Thyroid gland (tissue), 4 donors: ENCODE results near the gene IL17RA. TPM values are rescaled to one million over a fixed set of nuclear protein-coding genes. Genes with fewer than 3 reads are reported as not detected.

Source experiments
- DNase-seq, 2 donors: peaks; one replicate each; pipeline ENCODE4 v3.0.0-alpha.2; 2019
- H3K27ac ChIP-seq, 3 donors: fragments of 200-600 bp; sonication (generic); 1 replicate in 2 of 3; 2 replicates in 1 of 3; pipeline ENCODE4 v1.5.1; 2016 to 2019; ENCODE audit warnings: mild to moderate bottlenecking in 1 of 3, moderate library complexity in 1 of 3
- H3K27me3 ChIP-seq: fragments of 200-600 bp; sonication (generic); one replicate; pipeline ENCODE4 v1.5.1; 2019
- H3K36me3 ChIP-seq, 2 donors: fragments of 200-600 bp; sonication (generic); one replicate each; pipeline ENCODE4 v1.5.1; 2016 to 2019
- H3K4me1 ChIP-seq, 2 donors: fragments of 200-600 bp; sonication (generic); one replicate each; pipeline ENCODE4 v1.5.1; 2017 to 2019
- H3K4me3 ChIP-seq, 3 donors: fragments of 200-600 bp; sonication (generic); replicated peaks in 1 of 3; 1 replicate in 2 of 3; 2 replicates in 1 of 3; pipeline ENCODE4 v1.5.1; 2016; ENCODE audit warnings: mild to moderate bottlenecking in 1 of 3
- H3K9me3 ChIP-seq: fragments of 200-600 bp; sonication (generic); one replicate; pipeline ENCODE4 v1.5.1; 2017
- POLR2A ChIP-seq, 2 donors: fragments of 450-650 bp; IDR thresholded peaks; one replicate each; pipeline ENCODE4 v1.6.1; 2017; ENCODE audit warnings: antibody characterized with exemption in 2 of 2, mild to moderate bottlenecking in 2 of 2, moderate library complexity in 1 of 2
- WGBS, 2 donors: methylation state at CpG; one replicate each; pipeline ENCODE4 v1.1.5; 2017; 5-methylcytosine and 5-hydroxymethylcytosine counted together
- intact Hi-C: fragments of 100-400 bp; cut with DNase I; formaldehyde crosslinking; loops from one replicate; pipeline ENCODE4 v1.15.1; 2023
- total RNA-seq, 4 donors: library from RNA; depleted of rRNA; stranded (reverse); fragments of >200 nt; gene quantifications; one replicate each; pipeline ENCODE4 v1.2.3, GENCODE V29; 2016
- TF ChIP-seq, protein P1 (sequence below), 6 experiments: fragments of 200-600 bp in 3 of 6; fragments of 450-650 bp in 3 of 6; sonication (generic) in 3 of 6; IDR thresholded peaks; one replicate each; pipeline ENCODE4 v1.5.1; 2016 to 2019; ENCODE audit warnings: antibody characterized with exemption in 6 of 6, mild to moderate bottlenecking in 2 of 6, inconsistent platforms in 1 of 6, moderate library complexity in 1 of 6

The IL17RA gene
- total RNA-seq, 4 donors from 2014 or later: 10.3 to 19.1 (median 15.5) TPM

GRCh38 chr22:17065433-17065832 is 19.4 kb upstream of the IL17RA start:
- intact Hi-C loops: no loop called here

GRCh38 chr22:17072877-17073276 is 11.9 kb upstream of the IL17RA start:
- no peak for DNase-seq
- TF ChIP-seq, protein P1, sequence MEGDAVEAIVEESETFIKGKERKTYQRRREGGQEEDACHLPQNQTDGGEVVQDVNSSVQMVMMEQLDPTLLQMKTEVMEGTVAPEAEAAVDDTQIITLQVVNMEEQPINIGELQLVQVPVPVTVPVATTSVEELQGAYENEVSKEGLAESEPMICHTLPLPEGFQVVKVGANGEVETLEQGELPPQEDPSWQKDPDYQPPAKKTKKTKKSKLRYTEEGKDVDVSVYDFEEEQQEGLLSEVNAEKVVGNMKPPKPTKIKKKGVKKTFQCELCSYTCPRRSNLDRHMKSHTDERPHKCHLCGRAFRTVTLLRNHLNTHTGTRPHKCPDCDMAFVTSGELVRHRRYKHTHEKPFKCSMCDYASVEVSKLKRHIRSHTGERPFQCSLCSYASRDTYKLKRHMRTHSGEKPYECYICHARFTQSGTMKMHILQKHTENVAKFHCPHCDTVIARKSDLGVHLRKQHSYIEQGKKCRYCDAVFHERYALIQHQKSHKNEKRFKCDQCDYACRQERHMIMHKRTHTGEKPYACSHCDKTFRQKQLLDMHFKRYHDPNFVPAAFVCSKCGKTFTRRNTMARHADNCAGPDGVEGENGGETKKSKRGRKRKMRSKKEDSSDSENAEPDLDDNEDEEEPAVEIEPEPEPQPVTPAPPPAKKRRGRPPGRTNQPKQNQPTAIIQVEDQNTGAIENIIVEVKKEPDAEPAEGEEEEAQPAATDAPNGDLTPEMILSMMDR (IDR thresholded peaks at IDR 0.05): no peak
- no peak for TF ChIP-seq POLR2A (IDR thresholded peaks at IDR 0.05)
- no peaks in the 10 kb centered on the region for H3K9me3 ChIP-seq
- H3K36me3 ChIP-seq: no peaks in the 10 kb centered on the region
- intact Hi-C loops: loop anchor here (5.0 kb wide), 1 partner anchor 429 kb away; no protein-coding TSS in a partner anchor
- H3K4me3 ChIP-seq: no peak overlapping the region
- H3K4me1 ChIP-seq: peaks cover 0 to 4% of the 10 kb centered on the region in 2 donors
- WGBS, 2 donors: 80 to 83% methylated on average over 1 of the region's 1 CpG
- no peaks in the 10 kb centered on the region for H3K27me3 ChIP-seq
- H3K27ac ChIP-seq: no peak overlapping the region

More at GRCh38 chr22:17065433-17065832, 19.4 kb upstream of the IL17RA start:
- WGBS, 2 donors: 77 to 78% methylated on average over 7 of the region's 7 CpGs
- no peak for DNase-seq
- H3K27ac ChIP-seq: no peak overlapping the region
- H3K9me3 ChIP-seq: no peaks in the 10 kb centered on the region
- no peaks in the 10 kb centered on the region for H3K36me3 ChIP-seq
- no peak overlapping the region for H3K4me3 ChIP-seq
- TF ChIP-seq, protein P1 (IDR thresholded peaks at IDR 0.05): no peak
- no peak for TF ChIP-seq POLR2A (IDR thresholded peaks at IDR 0.05)
- H3K27me3 ChIP-seq: no peaks in the 10 kb centered on the region
- H3K4me1 ChIP-seq: peaks cover 0 to 4% of the 10 kb centered on the region in 2 donors

DNA sequence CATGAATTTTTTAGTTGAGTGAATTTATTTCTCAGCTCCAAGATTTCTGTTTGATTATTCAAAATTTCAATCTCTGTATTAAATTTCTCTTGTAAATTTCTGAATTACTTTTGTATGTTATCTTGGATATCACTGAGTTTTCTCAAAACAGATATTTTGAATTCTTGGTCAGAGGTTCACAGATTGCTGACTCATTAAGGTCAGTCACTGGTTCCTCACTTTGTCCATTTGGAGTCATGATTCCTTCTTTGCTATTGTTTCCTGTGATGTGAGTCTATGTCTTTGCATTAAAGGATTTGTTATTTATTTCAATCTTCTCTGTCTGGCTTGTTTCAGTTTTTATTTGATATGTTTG is 10.2 kb upstream of the IL17RA start:
- no peak overlapping the region for H3K4me3 ChIP-seq
- no peak for DNase-seq
- intact Hi-C loops: loop anchor here (5.0 kb wide), 2 partner anchors 93 to 428 kb away; no protein-coding TSS in a partner anchor
- H3K9me3 ChIP-seq: no peaks in the 10 kb centered on the region
- no peak overlapping the region for H3K27ac ChIP-seq
- H3K27me3 ChIP-seq: no peaks in the 10 kb centered on the region
- no peaks in the 10 kb centered on the region for H3K4me1 ChIP-seq
- TF ChIP-seq, protein P1 (IDR thresholded peaks at IDR 0.05): no peak
- TF ChIP-seq POLR2A (IDR thresholded peaks at IDR 0.05): no peak
- H3K36me3 ChIP-seq: no peaks in the 10 kb centered on the region

GRCh38 chr22:17077255-17077654 is 7.5 kb upstream of the IL17RA start:
- no peaks in the 10 kb centered on the region for H3K4me1 ChIP-seq
- TF ChIP-seq, protein P1 (IDR thresholded peaks at IDR 0.05): no peak
- TF ChIP-seq POLR2A (IDR thresholded peaks at IDR 0.05): no peak
- H3K9me3 ChIP-seq: no peaks in the 10 kb centered on the region
- H3K4me3 ChIP-seq: no peak overlapping the region
- no peak overlapping the region for H3K27ac ChIP-seq
- H3K36me3 ChIP-seq: no peaks in the 10 kb centered on the region
- intact Hi-C loops: loop anchor here (5.0 kb wide), 1 partner anchor 90 kb away; no protein-coding TSS in a partner anchor
- no peak for DNase-seq
- no peaks in the 10 kb centered on the region for H3K27me3 ChIP-seq

DNA sequence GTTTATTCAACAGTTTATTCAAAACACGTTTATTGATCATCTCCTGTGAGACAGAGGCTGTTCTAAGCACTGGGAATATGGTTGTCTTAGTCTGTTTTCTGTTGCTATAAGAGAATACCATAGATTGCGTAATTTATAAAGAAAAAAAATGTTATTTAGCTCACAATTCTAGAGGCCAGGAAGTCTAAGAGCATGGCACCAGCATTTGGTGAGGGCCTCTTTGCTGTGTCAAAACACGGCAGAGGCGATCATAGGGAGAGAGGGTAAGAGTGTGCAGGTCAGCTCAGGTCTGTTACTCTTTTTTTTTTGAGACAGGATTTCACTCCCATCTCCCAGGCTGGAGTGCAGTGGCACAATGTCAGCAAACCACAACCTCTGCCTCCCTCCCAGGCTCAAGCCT is 5.2 kb upstream of the IL17RA start:
- Histone ChIP-seq H3K4me1 (peaks cover 0 to 5% of the 10 kb centered on the region in 2 donors), H3K9me3 (no peaks in the 10 kb centered on the region), H3K27me3 (no peaks in the 10 kb centered on the region), H3K36me3 (no peaks in the 10 kb centered on the region), H3K27ac (no peak overlapping the region), H3K4me3 (no peak overlapping the region)
- intact Hi-C loops: loop anchor here (5.0 kb wide), 1 partner anchor 88 kb away; no protein-coding TSS in a partner anchor
- TF ChIP-seq POLR2A (IDR thresholded peaks at IDR 0.05): no peak
- TF ChIP-seq, protein P1 (IDR thresholded peaks at IDR 0.05): no peak
- no peak for DNase-seq
- WGBS, 2 donors: 73 to 76% methylated on average over 4 of the region's 4 CpGs
